H1 (cell line): Measurements from ENCODE around the gene ING1. TPM values are rescaled to one million over a fixed set of nuclear protein-coding genes. Genes with fewer than 3 reads are reported as not detected.

Experiments
- CTCF ChIA-PET: fragments of 300-600 bp; sonication (Branson Sonifier 250); formaldehyde crosslinking; loops from one replicate; lab custom pipeline; 2021; ENCODE audit not compliant: partially characterized antibody; lab: Charles Lee
- POLR2A ChIA-PET: fragments of 300-600 bp; sonication (Branson Sonifier 250); formaldehyde crosslinking; loops from one replicate; lab custom pipeline; 2021; ENCODE audit warnings: inconsistent platforms; ENCODE audit not compliant: partially characterized antibody; lab: Charles Lee
- DNase-seq, 2 experiments: peaks; one replicate each; pipeline versions ENCODE4 v3.0.0 to v3.0.0-alpha.2; 2010 to 2022; ENCODE audit warnings: low spot score in 2 of 2, low read depth in 1 of 2, mixed read lengths in 1 of 2
- FAIRE-seq: peaks from 2 replicates; lab custom pipeline; 2011; peaks lifted over from hg19 to GRCh38; lab: Jason Lieb, UNC
- H2AFZ ChIP-seq: 2 replicates; pipeline ENCODE4 v1.8.1; 2012; ENCODE audit warnings: low read length, inconsistent platforms
- H2AK5ac ChIP-seq: 2 replicates; pipeline ENCODE4 v1.6.1; 2013; ENCODE audit warnings: low read depth, low read length
- H2BK120ac ChIP-seq: replicated peaks from 2 replicates; pipeline ENCODE3; 2013; ENCODE audit warnings: low read depth, low read length, inconsistent platforms
- H2BK12ac ChIP-seq: 2 replicates; pipeline ENCODE4 v1.6.1; 2013; ENCODE audit warnings: low read depth, low read length
- H2BK15ac ChIP-seq: 2 replicates; pipeline ENCODE4 v1.6.1; 2013; ENCODE audit warnings: low read length
- H2BK20ac ChIP-seq: 2 replicates; pipeline ENCODE4 v1.6.1; 2013; ENCODE audit warnings: low read length
- H2BK5ac ChIP-seq: 2 replicates; pipeline ENCODE4 v1.6.1; 2013; ENCODE audit warnings: low read depth, low read length
- H3K14ac ChIP-seq: 2 replicates; pipeline ENCODE4 v1.6.1; 2013; ENCODE audit warnings: inconsistent platforms; ENCODE audit not compliant: insufficient read length
- H3K18ac ChIP-seq: 2 replicates; pipeline ENCODE4 v1.6.1; 2013; ENCODE audit warnings: low read length; ENCODE audit errors: extremely low read depth
- H3K23ac ChIP-seq: 2 replicates; pipeline ENCODE4 v1.6.1; 2013; ENCODE audit warnings: inconsistent platforms; ENCODE audit not compliant: insufficient read length
- H3K23me2 ChIP-seq: 2 replicates; pipeline ENCODE4 v1.6.1; 2013; ENCODE audit warnings: low read depth, low read length
- H3K27ac ChIP-seq: 2 replicates; pipeline ENCODE4 v1.6.1; 2011; ENCODE audit warnings: low read depth, low read length, inconsistent platforms
- H3K27me3 ChIP-seq, 4 experiments: replicated peaks in 1 of 4; 1 replicate in 1 of 4; 2 replicates in 3 of 4; pipeline versions ENCODE4 v1.6.1 to v1.8.1; 2011 to 2013; ENCODE audit warnings: low read length in 3 of 4, mild to moderate bottlenecking in 3 of 4, inconsistent platforms in 2 of 4, mixed read lengths in 2 of 4, moderate library complexity in 1 of 4; ENCODE audit not compliant: control insufficient read depth in 3 of 4, insufficient read depth in 3 of 4; ENCODE audit errors: extremely low read depth in 1 of 4
- H3K36me3 ChIP-seq, 4 experiments: 2 replicates each; pipeline versions ENCODE4 v1.6.1 to v1.8.1; 2011 to 2013; ENCODE audit warnings: mild to moderate bottlenecking in 4 of 4, low read length in 3 of 4, moderate library complexity in 2 of 4, control low read depth in 1 of 4, inconsistent platforms in 1 of 4; ENCODE audit not compliant: insufficient read depth in 4 of 4, control insufficient read depth in 2 of 4
- H3K4ac ChIP-seq: replicated peaks from 2 replicates; pipeline ENCODE3; 2013; ENCODE audit warnings: low read length, low read depth, mixed read lengths, inconsistent platforms; ENCODE audit not compliant: insufficient read length
- H3K4me1 ChIP-seq, 4 experiments: replicated peaks in 1 of 4; 1 replicate in 1 of 4; 2 replicates in 3 of 4; pipeline versions ENCODE4 v1.6.1 to v1.8.1; 2011 to 2013; ENCODE audit warnings: low read length in 3 of 4, inconsistent platforms in 2 of 4, mixed read lengths in 1 of 4; ENCODE audit not compliant: insufficient read depth in 4 of 4, control insufficient read depth in 3 of 4
- H3K4me2 ChIP-seq, 2 experiments: 2 replicates each; pipeline versions ENCODE4 v1.6.1 to v1.8.1; 2011 to 2013; ENCODE audit warnings: low read depth in 2 of 2, low read length in 2 of 2, control low read depth in 1 of 2, inconsistent platforms in 1 of 2, mild to moderate bottlenecking in 1 of 2; ENCODE audit not compliant: insufficient read depth in 1 of 2
- H3K4me3 ChIP-seq, 4 experiments: fragments of 200-600, 300-600 bp in 1 of 4; sonication (generic), shearing (Covaris generic), sonication (Bioruptor Twin) in 1 of 4; 2 replicates each; pipeline versions ENCODE4 v1.5.1 to v1.8.1; 2011 to 2016; ENCODE audit warnings: low read length in 4 of 4, low read depth in 3 of 4, control low read depth in 2 of 4, inconsistent platforms in 2 of 4, mild to moderate bottlenecking in 2 of 4, mixed read lengths in 1 of 4, moderate library complexity in 1 of 4; ENCODE audit not compliant: insufficient read depth in 2 of 4; ENCODE audit errors: extremely low read depth in 1 of 4
- H3K56ac ChIP-seq: replicated peaks from 2 replicates; pipeline ENCODE3; 2013; ENCODE audit warnings: low read depth, mild to moderate bottlenecking, mixed read lengths, low read length, inconsistent platforms; ENCODE audit not compliant: insufficient read length
- H3K79me1 ChIP-seq: 2 replicates; pipeline ENCODE4 v1.6.1; 2013; ENCODE audit warnings: low read depth, low read length, control low read depth
- H3K79me2 ChIP-seq, 2 experiments: 2 replicates each; pipeline versions ENCODE4 v1.6.1 to v1.8.1; 2012 to 2013; ENCODE audit warnings: low read length in 2 of 2, mild to moderate bottlenecking in 2 of 2, inconsistent platforms in 1 of 2; ENCODE audit not compliant: insufficient read depth in 2 of 2, control insufficient read depth in 1 of 2
- H3K9ac ChIP-seq, 4 experiments: replicated peaks in 1 of 4; 1 replicate in 1 of 4; 2 replicates in 3 of 4; pipeline versions ENCODE4 v1.6.1 to v1.8.1; 2011 to 2013; ENCODE audit warnings: low read depth in 3 of 4, low read length in 3 of 4, control low read depth in 2 of 4, mild to moderate bottlenecking in 2 of 4, moderate library complexity in 2 of 4, inconsistent platforms in 1 of 4; ENCODE audit errors: extremely low read depth in 1 of 4
- H3K9me3 ChIP-seq, 2 experiments: 2 replicates each; pipeline versions ENCODE4 v1.6.1 to v1.8.1; 2012 to 2013; ENCODE audit warnings: mild to moderate bottlenecking in 2 of 2, moderate library complexity in 2 of 2, control low read depth in 1 of 2, inconsistent platforms in 1 of 2, low read depth in 1 of 2, low read length in 1 of 2, mixed read lengths in 1 of 2; ENCODE audit not compliant: insufficient read depth in 2 of 2
- H4K20me1 ChIP-seq, 2 experiments: replicated peaks in 1 of 2; 2 replicates each; pipeline versions ENCODE3 to v1.8.1; 2011 to 2013; ENCODE audit warnings: inconsistent platforms in 2 of 2, low read length in 2 of 2, mild to moderate bottlenecking in 1 of 2; ENCODE audit not compliant: insufficient read depth in 2 of 2, control insufficient read depth in 1 of 2
- H4K5ac ChIP-seq: 2 replicates; pipeline ENCODE4 v1.6.1; 2013; ENCODE audit warnings: low read length, low read depth, mixed read lengths, inconsistent platforms; ENCODE audit not compliant: insufficient read length
- H4K8ac ChIP-seq: 2 replicates; pipeline ENCODE4 v1.8.0; 2013; ENCODE audit warnings: mild to moderate bottlenecking, moderate library complexity, low read length, inconsistent platforms; ENCODE audit not compliant: insufficient read depth; ENCODE audit errors: extremely low read depth
- H4K91ac ChIP-seq: replicated peaks from 2 replicates; pipeline ENCODE3; 2013; ENCODE audit warnings: low read length, mixed read lengths, inconsistent platforms; ENCODE audit not compliant: insufficient read length
- EP300 ChIP-seq, 2 experiments: IDR thresholded peaks; 1 replicate in 1 of 2; 2 replicates in 1 of 2; pipeline ENCODE4 v1.6.1; 2011 to 2012; ENCODE audit warnings: low read depth in 2 of 2, low read length in 2 of 2, mild to moderate bottlenecking in 2 of 2, borderline replicate concordance in 1 of 2, inconsistent platforms in 1 of 2, moderate library complexity in 1 of 2
- GTF2F1 ChIP-seq: IDR thresholded peaks from 2 replicates; pipeline ENCODE4 v1.6.1; 2012; ENCODE audit warnings: low read depth, low read length, improper control_type of control experiment, borderline replicate concordance
- NANOG ChIP-seq: IDR thresholded peaks from 2 replicates; pipeline ENCODE4 v1.6.1; 2011; ENCODE audit warnings: low read length, low read depth, mild to moderate bottlenecking, inconsistent platforms; ENCODE audit not compliant: insufficient read depth, poor library complexity, severe bottlenecking
- PHF8 ChIP-seq: fragments of 200-600 bp; sonication (generic); conservative IDR thresholded peaks from 2 replicates; pipeline ENCODE4 v1.7.1; 2012; ENCODE audit warnings: low read depth, mild to moderate bottlenecking, inconsistent platforms, low read length, moderate library complexity
- RAD21 ChIP-seq, 2 experiments: IDR thresholded peaks in 1 of 2; conservative IDR thresholded peaks in 1 of 2; 2 replicates each; pipeline ENCODE4 v1.6.1; 2011; ENCODE audit warnings: low read depth in 2 of 2, low read length in 2 of 2, improper control_type of control experiment in 1 of 2, inconsistent platforms in 1 of 2, mild to moderate bottlenecking in 1 of 2, moderate library complexity in 1 of 2
- RBBP5 ChIP-seq: IDR thresholded peaks from 2 replicates; pipeline ENCODE4 v1.7.1; 2012; ENCODE audit warnings: low read depth, mild to moderate bottlenecking, inconsistent platforms, low read length, moderate library complexity, borderline replicate concordance
- SIRT6 ChIP-seq: IDR thresholded peaks from one replicate; pipeline ENCODE4 v1.7.1; 2012; ENCODE audit warnings: low read length, inconsistent platforms
- SP1 ChIP-seq: IDR thresholded peaks from 2 replicates; pipeline ENCODE4 v1.6.1; 2011; ENCODE audit warnings: low read depth, low read length
- TAF1 ChIP-seq: IDR thresholded peaks from 2 replicates; pipeline ENCODE4 v1.6.1; 2011; ENCODE audit warnings: mild to moderate bottlenecking, low read depth, low read length
- ZNF274 ChIP-seq: IDR thresholded peaks from 2 replicates; pipeline ENCODE4 v1.7.0; 2012; ENCODE audit warnings: low read length, borderline replicate concordance; ENCODE audit errors: extremely low read depth
- WGBS, 2 experiments: shearing (Covaris generic) in 1 of 2; methylation state at CpG; one replicate each; pipeline versions ENCODE4 v1.1.6 to v1.1.7; 2013 to 2015; ENCODE audit warnings: low lambda C conversion rate in 2 of 2, mixed read lengths in 2 of 2, inconsistent platforms in 1 of 2, low coverage in 1 of 2, missing lambda C conversion rate in 1 of 2; ENCODE audit not compliant: insufficient replicate concordance in 2 of 2, insufficient coverage in 1 of 2, insufficient read length in 1 of 2; ENCODE audit errors: extremely low coverage in 1 of 2, missing lambda C conversion rate in 1 of 2; 5-methylcytosine and 5-hydroxymethylcytosine counted together
- polyA plus RNA-seq, 7 experiments: library from polyadenylated mRNA; depleted of rRNA in 3 of 7; stranded (reverse) in 5 of 7; unstranded in 2 of 7; fragments of >200 nt in 5 of 7; fragments of 200-250 nt in 2 of 7; gene quantifications; 1 replicate in 5 of 7; 2 replicates in 1 of 7; 4 replicates in 1 of 7; pipeline versions ENCODE4 v1.2.1 to v1.2.3, GENCODE V29; 2011 to 2013; ENCODE audit warnings: missing spikeins in 2 of 7, mixed read lengths in 2 of 7
- total RNA-seq: library from RNA; stranded (reverse); fragmentation: NEBNext Ultra II Directional; extraction: Animal tissue kit (Norgen Biotek cat#: 25700); gene quantifications from 2 replicates; pipeline ENCODE4 v1.2.1, GENCODE V29; 2021

ING1 gene
- total and polyA plus RNA-seq, 2 of the 8 experiments (the other 6 are each of a cell fraction or from before 2014, with no cell fraction given), result 22.3 to 26.6 TPM

- Histone ChIP-seq H4K20me1 (peaks cover 0 to 2% of the 10 kb centered on the region in 2 experiments), H3K9ac (no peak overlapping the region), H2BK12ac (no peak overlapping the region), H3K9me3 (no peaks in the 10 kb centered on the region), H3K14ac (no peak overlapping the region), H3K4ac (no peak overlapping the region), H4K8ac (no peak overlapping the region), H3K4me1 (peaks cover 0 to 6% (median 2%) of the 10 kb centered on the region in 4 experiments; a peak in 3 of 7 replicates), H4K91ac (no peak overlapping the region), H3K23me2 (no peaks in the 10 kb centered on the region; the same call in 1 of the 2 replicates), H3K79me1 (peaks cover 7% of the 10 kb centered on the region), H2BK5ac (no peak overlapping the region), H2AFZ (no peak overlapping the region), H2BK20ac (no peak overlapping the region), H3K4me3 (no peak overlapping the region), H2BK120ac (no peak overlapping the region), H3K4me2 (no peak overlapping the region), H3K27me3 (no peaks in the 10 kb centered on the region), H3K56ac (no peak overlapping the region), H3K79me2 (peaks cover 0 to 6% of the 10 kb centered on the region in 2 experiments; a peak in 2 of 4 replicates), H3K36me3 (peaks cover 4 to 29% (median 24%) of the 10 kb centered on the region in 4 experiments; a peak in 6 of 8 replicates), H3K18ac (no peak overlapping the region), H3K27ac (no peak overlapping the region), H2BK15ac (no peak overlapping the region), H4K5ac (no peak overlapping the region), H2AK5ac (no peak overlapping the region), H3K23ac (no peak overlapping the region)
- ChIA-PET POLR2A (no interaction called here), CTCF (no interaction called here)
- TF ChIP-seq PHF8, result no peak
- no peak for TF ChIP-seq RAD21 (IDR thresholded peaks at IDR 0.05 in 1 of 2, conservative IDR thresholded peaks at IDR 0.05 in 1 of 2; ENCODE audit: low read depth in 2 of 2, low read length in 2 of 2)
- no peak for TF ChIP-seq SIRT6
- TF ChIP-seq EP300 (IDR thresholded peaks at IDR 0.05; ENCODE audit: borderline replicate concordance in 1 of 2, low read depth in 2 of 2, low read length in 2 of 2), result no peak
- no peak for TF ChIP-seq ZNF274
- no peak for TF ChIP-seq GTF2F1
- no peak for TF ChIP-seq SP1
- no peak for TF ChIP-seq RBBP5
- TF ChIP-seq TAF1, result no peak
- no peak for TF ChIP-seq NANOG
- FAIRE-seq (no peak), DNase-seq (no peak)
- WGBS, 2 experiments, result 97% methylated on average over 13 of the region's 14 CpGs; no CpG with 5 or more reads in 1 of the 2 experiments
Observed at GRCh38 chr13:110700186-110700585, 13.3 kb upstream of the ING1 start.
